ENCODE measurements around the gene USP15.
"Not testable (repeated sequence)": the region's sequence is repeated elsewhere in the genome, so short reads cannot be mapped to it uniquely, and the experiment has no call there.

USP15 gene

DNA sequence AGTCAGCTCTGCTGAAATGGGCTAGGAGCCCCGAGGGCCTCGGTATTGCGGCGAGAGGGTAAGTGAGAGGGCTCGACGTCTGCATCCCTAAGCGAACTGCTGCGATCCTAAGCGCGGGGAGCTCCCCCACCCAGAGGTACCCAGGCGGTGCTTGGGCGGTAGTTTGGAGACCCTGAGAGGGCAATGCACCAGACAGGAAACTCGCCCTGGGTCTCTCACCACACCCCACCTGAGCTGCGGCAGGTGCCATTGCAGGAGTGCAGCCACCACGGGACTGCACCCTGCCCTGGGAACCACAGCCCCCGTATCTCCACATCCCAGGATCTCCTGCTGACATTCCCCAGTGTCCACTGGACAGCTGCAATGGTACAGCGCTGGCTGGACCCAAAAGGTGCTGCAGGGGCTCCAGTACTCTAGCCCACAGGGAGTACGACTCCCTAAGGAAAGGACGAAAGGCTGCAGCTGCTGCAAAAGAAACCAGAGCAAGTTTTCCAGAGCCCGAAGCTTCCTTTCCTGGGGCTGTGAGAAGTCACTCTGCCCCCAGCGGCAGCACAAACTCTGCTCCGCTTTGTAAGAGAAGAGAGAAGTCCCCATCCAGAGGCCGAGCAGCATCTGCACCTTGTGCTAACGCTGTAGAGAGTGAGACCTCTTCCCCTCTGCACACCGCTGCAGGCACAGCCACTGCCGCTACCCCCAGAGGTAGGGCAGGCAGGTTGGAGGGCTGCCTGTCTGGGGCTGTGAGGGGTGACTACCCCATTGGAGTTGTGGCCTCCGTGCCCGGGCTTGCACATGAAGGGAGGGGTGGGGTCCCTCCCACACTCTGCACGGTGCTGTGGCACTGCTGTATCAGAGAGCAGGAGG is 175.3 kb downstream of the USP15 start:
- TF ChIP-seq JUND (IDR thresholded peaks at IDR 0.05; ENCODE audit: low read depth) = no peak
- in situ Hi-C loops (cut with HindIII; ENCODE audit: low pct_unique_long_range_greater_than_20kb, low sequenced_read_pairs) = no loop called here
- DNase-seq (ENCODE audit: low read depth in 1 of 2, low spot score in 1 of 2) = peak in 1 of 2 experiments; percentile 71

DNA sequence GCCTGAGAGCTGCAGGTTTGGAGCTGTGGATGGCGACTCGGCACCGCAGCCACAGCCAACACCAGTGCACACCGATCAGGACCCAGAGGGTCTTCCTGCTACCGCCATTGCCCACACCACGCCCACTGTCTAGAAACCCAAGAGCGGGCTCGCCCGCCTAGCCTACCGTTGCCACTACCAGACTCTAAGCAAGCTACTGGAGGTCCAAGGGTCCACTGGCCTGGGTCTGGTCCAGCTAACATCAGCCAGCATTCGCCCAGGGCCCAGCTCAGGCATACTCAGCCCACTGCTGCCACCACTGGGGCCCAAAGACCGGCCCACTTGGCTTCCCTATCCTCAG is 175.9 kb downstream of the USP15 start:
- DNase-seq (ENCODE audit: low read depth in 1 of 2, low spot score in 1 of 2) = no peak
- no peak for TF ChIP-seq JUND (IDR thresholded peaks at IDR 0.05; ENCODE audit: low read depth)
- in situ Hi-C loops (cut with HindIII; ENCODE audit: low pct_unique_long_range_greater_than_20kb, low sequenced_read_pairs) = no loop called here

DNA sequence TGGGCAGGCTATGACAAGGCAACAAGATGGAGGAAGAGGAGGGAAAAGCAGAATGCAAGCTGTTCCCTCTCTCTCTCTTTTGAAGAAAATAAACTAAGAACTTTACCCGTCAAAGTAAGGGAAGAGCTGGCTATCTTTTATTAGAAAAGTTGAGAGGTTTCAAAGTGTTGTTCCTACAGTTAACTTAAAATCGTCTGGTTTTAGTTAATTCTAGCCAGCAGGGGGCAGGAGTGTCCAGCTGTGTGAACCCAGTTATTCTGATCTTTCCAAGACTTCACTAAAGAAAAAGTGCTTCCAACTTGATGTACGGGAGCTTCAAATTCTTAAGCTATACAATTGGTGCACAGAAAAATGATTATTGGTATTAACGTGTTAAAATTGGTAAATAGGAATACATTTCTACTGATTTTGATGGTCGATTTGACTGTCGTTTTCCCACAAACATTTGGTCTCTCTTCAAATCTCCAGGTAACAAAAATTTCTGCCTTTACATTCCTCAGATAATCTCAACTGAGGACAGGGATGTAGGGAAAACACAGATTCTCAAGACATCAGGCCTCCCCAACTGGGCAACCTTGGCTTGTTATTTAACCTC is 178.0 kb downstream of the USP15 start:
- TF ChIP-seq JUND (IDR thresholded peaks at IDR 0.05; ENCODE audit: low read depth) = no peak
- peak; percentile 51 to 73 for DNase-seq (ENCODE audit: low read depth in 1 of 2, low spot score in 1 of 2)
- in situ Hi-C loops (cut with HindIII; ENCODE audit: low pct_unique_long_range_greater_than_20kb, low sequenced_read_pairs) = no loop called here

DNA sequence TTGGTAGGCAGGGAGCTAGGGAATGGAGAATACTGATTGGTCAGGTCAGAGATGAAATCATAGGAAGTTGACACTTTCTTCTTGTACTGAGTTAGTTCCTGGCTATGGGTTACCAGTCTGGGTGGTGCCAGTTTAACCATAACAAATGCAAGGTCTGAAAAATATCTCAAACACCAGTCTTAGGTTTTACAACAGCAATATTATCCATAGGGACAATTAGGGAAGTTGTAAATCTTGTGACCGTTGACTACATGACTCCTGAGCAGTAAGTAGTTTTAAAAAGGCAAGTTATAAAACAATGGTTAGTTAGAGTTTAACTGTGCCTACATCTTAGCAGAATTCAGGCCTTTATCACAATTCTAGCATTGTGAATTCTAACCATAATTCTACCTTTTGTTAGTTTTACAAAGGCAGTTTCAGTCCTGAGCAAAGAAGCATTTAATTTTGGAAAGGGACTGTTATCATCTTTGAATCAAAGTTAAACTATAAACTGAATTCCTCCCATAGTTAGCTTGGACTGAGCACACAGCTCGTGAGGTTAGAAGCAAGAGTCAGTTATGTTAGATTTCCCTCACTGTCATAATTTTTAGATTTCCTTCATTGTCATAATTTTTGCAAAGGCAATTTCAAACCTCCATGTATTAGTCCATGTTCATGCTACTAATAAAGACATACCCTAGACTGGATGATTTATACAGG is 186.7 kb downstream of the USP15 start:
- peak; percentile 26 to 54 for DNase-seq (ENCODE audit: low read depth in 1 of 2, low spot score in 1 of 2)
- in situ Hi-C loops (cut with HindIII; ENCODE audit: low pct_unique_long_range_greater_than_20kb, low sequenced_read_pairs) = no loop called here
- no peak for TF ChIP-seq JUND (IDR thresholded peaks at IDR 0.05; ENCODE audit: low read depth)

DNA sequence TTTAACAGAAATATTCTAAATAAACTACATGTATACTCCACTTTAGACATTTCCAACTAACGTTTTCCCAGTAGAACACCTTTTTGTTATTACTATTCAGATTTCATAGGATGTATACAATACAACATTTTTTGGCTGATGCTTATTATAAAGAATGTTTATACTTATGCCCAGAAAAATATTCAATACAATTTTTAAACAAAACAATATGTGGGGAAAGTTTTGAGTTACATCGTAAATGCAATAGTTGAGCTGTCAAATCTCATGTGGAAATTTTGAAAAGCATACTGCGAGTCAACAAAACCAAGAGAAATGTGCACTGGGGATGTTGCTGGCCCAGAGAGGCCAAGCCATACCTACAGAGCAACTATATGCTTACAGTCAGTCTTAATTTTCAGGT is 188.2 kb downstream of the USP15 start:
- no peak for DNase-seq (ENCODE audit: low read depth in 1 of 2, low spot score in 1 of 2)
- in situ Hi-C loops (cut with HindIII; ENCODE audit: low pct_unique_long_range_greater_than_20kb, low sequenced_read_pairs) = no loop called here
- TF ChIP-seq JUND (IDR thresholded peaks at IDR 0.05; ENCODE audit: low read depth) = no peak

DNA sequence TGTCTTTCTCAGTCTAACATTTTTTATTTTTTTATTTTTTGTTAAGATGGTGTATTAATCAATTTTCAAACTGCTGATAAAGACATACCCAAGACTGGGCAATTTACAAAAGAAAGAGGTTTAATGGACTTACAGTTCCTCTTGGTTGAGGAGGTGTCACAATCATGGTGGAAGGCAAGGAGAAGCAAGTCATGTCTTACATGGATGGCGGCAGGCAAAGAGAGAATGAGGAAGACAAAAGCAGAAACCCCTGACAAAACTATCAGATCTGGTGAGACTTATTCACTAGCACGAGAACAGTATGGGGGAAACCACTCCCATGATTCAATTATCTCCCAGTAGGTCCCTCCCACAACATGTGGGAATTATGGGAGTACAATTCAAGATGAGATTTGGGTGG is 195.2 kb downstream of the USP15 start:
- in situ Hi-C loops (cut with HindIII; ENCODE audit: low pct_unique_long_range_greater_than_20kb, low sequenced_read_pairs); DNase-seq (ENCODE audit: low read depth in 1 of 2, low spot score in 1 of 2): not testable (repeated sequence)

DNA sequence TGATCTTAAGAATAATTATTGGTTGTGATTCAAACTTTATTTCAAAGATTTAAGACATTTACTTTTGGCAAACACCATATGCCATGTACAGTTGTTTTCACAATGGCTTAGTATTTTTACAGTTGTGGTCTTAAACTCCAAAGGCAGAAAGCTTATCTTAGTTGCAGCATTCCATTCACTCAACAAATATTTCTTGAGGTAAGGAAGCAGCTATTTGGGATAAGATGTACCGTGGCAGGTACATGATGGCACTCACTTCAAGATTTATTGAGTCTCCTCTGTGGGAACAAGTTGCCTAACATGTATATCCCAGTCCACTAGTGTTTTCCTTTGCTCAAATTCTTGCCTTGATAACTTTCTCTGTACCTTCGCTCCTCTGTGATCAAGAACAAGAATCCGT is 198.4 kb downstream of the USP15 start:
- in situ Hi-C loops (cut with HindIII; ENCODE audit: low pct_unique_long_range_greater_than_20kb, low sequenced_read_pairs) = no loop called here
- DNase-seq (ENCODE audit: low read depth in 1 of 2, low spot score in 1 of 2) = no peak
- no peak for TF ChIP-seq JUND (IDR thresholded peaks at IDR 0.05; ENCODE audit: low read depth)

DNA sequence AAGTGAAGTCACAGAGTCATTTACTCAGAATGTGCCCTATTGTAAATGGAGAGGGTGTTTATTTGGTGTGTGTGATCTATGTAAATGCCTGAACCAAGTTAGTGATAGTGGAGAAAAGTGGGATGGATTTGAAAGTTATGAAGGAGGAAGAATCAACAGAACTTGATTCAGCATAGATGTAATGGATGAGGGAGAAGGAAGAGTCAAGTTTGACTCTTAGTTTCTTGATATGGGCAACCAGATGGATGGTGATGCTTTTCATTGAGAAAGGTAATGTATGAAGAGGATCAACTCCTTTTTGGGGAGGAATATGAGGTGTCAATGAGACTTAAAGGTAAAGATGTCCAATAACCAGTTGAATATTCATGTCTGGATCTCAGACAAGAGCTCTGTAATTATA is 199.8 kb downstream of the USP15 start:
- in situ Hi-C loops (cut with HindIII; ENCODE audit: low pct_unique_long_range_greater_than_20kb, low sequenced_read_pairs) = no loop called here
- no peak for DNase-seq (ENCODE audit: low read depth in 1 of 2, low spot score in 1 of 2)
- TF ChIP-seq JUND (IDR thresholded peaks at IDR 0.05; ENCODE audit: low read depth) = no peak

DNA sequence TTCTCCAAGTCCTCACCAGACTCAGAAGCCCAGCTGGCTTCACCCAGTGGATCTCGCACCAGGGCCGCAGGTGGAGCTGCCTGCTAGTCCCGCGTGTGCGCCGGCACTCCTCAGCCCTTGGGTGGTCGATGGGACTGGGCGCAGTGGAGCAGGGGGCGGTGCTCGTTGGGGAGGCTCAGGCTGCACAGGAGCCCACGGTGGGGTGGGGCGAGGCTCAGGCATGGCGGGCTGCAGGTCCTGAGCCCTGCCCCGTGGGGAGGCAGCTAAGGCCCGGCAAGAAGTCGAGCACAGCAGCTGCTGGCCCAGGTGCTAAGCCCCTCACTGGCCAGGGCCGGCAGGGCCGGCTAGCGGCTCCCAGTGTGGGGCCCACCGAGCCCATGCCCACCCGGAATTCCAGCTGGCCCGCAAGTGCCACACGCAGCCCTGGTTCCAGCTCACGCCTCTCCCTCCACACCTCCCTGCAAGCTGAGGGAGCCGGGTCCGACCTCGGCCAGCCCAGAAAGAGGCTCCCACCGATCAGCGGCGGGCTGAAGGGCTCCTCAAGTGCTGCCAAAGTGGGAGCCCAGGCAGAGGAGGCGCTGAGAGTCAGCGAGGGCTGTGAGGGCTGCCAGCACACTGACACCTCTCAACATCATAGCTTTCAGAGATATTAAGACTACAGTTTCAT is 201.1 kb downstream of the USP15 start:
- DNase-seq (ENCODE audit: low read depth in 1 of 2, low spot score in 1 of 2); in situ Hi-C loops (cut with HindIII; ENCODE audit: low pct_unique_long_range_greater_than_20kb, low sequenced_read_pairs): not testable (repeated sequence)

DNA sequence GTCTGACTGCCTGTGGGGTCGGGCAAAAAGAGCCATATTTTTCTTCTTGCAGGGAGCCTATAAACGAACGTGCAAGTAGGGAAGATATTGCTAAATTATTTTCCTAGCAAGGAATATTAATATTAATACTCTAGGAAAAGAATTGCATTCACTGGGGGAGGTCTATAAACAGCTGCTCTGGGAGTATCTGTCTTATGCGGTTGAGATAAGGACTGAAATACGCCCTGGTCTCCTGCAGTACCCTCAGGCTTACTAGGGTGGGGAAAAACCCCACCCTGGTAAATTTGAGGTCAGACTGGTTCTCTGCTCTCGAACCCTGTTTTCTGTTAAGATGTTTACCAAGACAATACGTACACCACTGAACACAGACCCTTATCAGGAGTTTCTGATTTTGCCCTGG is 203.0 kb downstream of the USP15 start:
- DNase-seq (ENCODE audit: low read depth in 1 of 2, low spot score in 1 of 2); in situ Hi-C loops (cut with HindIII; ENCODE audit: low pct_unique_long_range_greater_than_20kb, low sequenced_read_pairs): not testable (repeated sequence)

Data from T47D (cell line).